IMR-90 (cell line): ENCODE measurements around the gene LAMA5. TPM values are rescaled to one million over a fixed set of nuclear protein-coding genes. Genes with fewer than 3 reads are reported as not detected.

Experiments
- ATAC-seq: fragments of 200-7000 bp; cut with Tn5 transposase; 2 replicates; pipeline ENCODE4 v1.9.1; 2020; ENCODE audit warnings: low read depth, mild to moderate bottlenecking, moderate library complexity
- BruUV-seq: library from RNA; stranded (reverse); fragments of 400-500 nt; replicated peaks from 2 replicates; lab custom pipeline; 2021; lab: Mats Ljungman, UMichigan
- CTCF ChIA-PET: fragments of 300-600 bp; formaldehyde crosslinking; extraction: SDS; loops from one replicate; lab custom pipeline; 2021; ENCODE audit warnings: antibody characterized with exemption; lab: Yijun Ruan, JAX
- POLR2A ChIA-PET: fragments of 300-600 bp; sonication (Branson Sonifier 250); formaldehyde crosslinking; loops from one replicate; lab custom pipeline; 2022; ENCODE audit warnings: antibody characterized with exemption; ENCODE audit not compliant: unreplicated experiment; lab: Charles Lee
- DNase-seq: peaks from one replicate; pipeline ENCODE4 v3.0.0; 2013
- H2AFZ ChIP-seq: replicated peaks from 2 replicates; pipeline ENCODE3; 2013; ENCODE audit warnings: low read length, mild to moderate bottlenecking; ENCODE audit not compliant: poor library complexity
- H2AK5ac ChIP-seq: 2 replicates; pipeline ENCODE4 v1.6.1; 2013; ENCODE audit warnings: low read depth, low read length, inconsistent platforms
- H2AK9ac ChIP-seq: replicated peaks from 2 replicates; pipeline ENCODE3; 2013; ENCODE audit warnings: mild to moderate bottlenecking, low read depth, low read length, moderate library complexity; ENCODE audit not compliant: poor library complexity
- H2BK120ac ChIP-seq: 2 replicates; pipeline ENCODE4 v1.6.1; 2013; ENCODE audit warnings: low read depth, low read length, inconsistent platforms
- H2BK15ac ChIP-seq: 3 replicates; pipeline ENCODE4 v1.6.1; 2013; ENCODE audit warnings: low read depth, low read length, inconsistent platforms
- H2BK20ac ChIP-seq: 2 replicates; pipeline ENCODE4 v1.6.1; 2013; ENCODE audit warnings: low read depth, mild to moderate bottlenecking, inconsistent platforms, low read length, moderate library complexity
- H2BK5ac ChIP-seq: 2 replicates; pipeline ENCODE4 v1.6.1; 2013; ENCODE audit warnings: mild to moderate bottlenecking, low read depth, low read length, inconsistent platforms; ENCODE audit not compliant: poor library complexity, severe bottlenecking
- H3K14ac ChIP-seq: replicated peaks from 2 replicates; pipeline ENCODE4 v1.6.1; 2013; ENCODE audit warnings: low read depth, low read length, inconsistent platforms
- H3K18ac ChIP-seq: 2 replicates; pipeline ENCODE4 v1.6.1; 2013; ENCODE audit warnings: low read depth, low read length, control low read depth
- H3K23ac ChIP-seq: 2 replicates; pipeline ENCODE4 v1.6.1; 2013; ENCODE audit warnings: low read depth, low read length, inconsistent platforms
- H3K27ac ChIP-seq: 2 replicates; pipeline ENCODE4 v1.5.1; 2013; ENCODE audit warnings: mild to moderate bottlenecking, control low read depth, low read length; ENCODE audit not compliant: insufficient read depth
- H3K27me3 ChIP-seq: 2 replicates; pipeline ENCODE4 v1.6.1; 2013; ENCODE audit warnings: low read length; ENCODE audit not compliant: control insufficient read depth, insufficient read depth
- H3K36me3 ChIP-seq: 2 replicates; pipeline ENCODE4 v1.6.1; 2013; ENCODE audit warnings: low read length, mixed read lengths; ENCODE audit not compliant: control insufficient read depth, insufficient read depth
- H3K4ac ChIP-seq: 2 replicates; pipeline ENCODE4 v1.6.1; 2013; ENCODE audit warnings: low read depth, low read length, inconsistent platforms
- H3K4me1 ChIP-seq: 2 replicates; pipeline ENCODE4 v1.6.1; 2013; ENCODE audit warnings: low read length, mixed read lengths; ENCODE audit not compliant: control insufficient read depth, insufficient read depth
- H3K4me2 ChIP-seq: 2 replicates; pipeline ENCODE4 v1.6.1; 2013; ENCODE audit warnings: low read depth, mild to moderate bottlenecking, control low read depth, low read length, moderate library complexity
- H3K4me3 ChIP-seq: 2 replicates; pipeline ENCODE4 v1.5.1; 2013; ENCODE audit warnings: low read depth, mild to moderate bottlenecking, control low read depth, low read length, moderate library complexity; ENCODE audit not compliant: insufficient read depth
- H3K56ac ChIP-seq: 2 replicates; pipeline ENCODE4 v1.6.1; 2013; ENCODE audit warnings: low read length, inconsistent platforms; ENCODE audit not compliant: insufficient read depth; ENCODE audit errors: extremely low read depth
- H3K79me1 ChIP-seq, 2 experiments: 2 replicates each; pipeline ENCODE4 v1.6.1; 2013; ENCODE audit warnings: low read length in 2 of 2, inconsistent platforms in 1 of 2, low read depth in 1 of 2
- H3K9ac ChIP-seq: 2 replicates; pipeline ENCODE4 v1.6.1; 2013; ENCODE audit warnings: low read depth, low read length, control low read depth
- H3K9me1 ChIP-seq: 2 replicates; pipeline ENCODE4 v1.6.1; 2013; ENCODE audit warnings: low read length, inconsistent platforms; ENCODE audit not compliant: insufficient read depth
- H3K9me3 ChIP-seq: 2 replicates; pipeline ENCODE4 v1.6.1; 2013; ENCODE audit warnings: low read length; ENCODE audit not compliant: control insufficient read depth, insufficient read depth
- H4K20me1 ChIP-seq: 2 replicates; pipeline ENCODE4 v1.6.1; 2013; ENCODE audit warnings: low read length, inconsistent platforms; ENCODE audit not compliant: insufficient read depth
- H4K5ac ChIP-seq: 2 replicates; pipeline ENCODE4 v1.6.1; 2013; ENCODE audit warnings: mild to moderate bottlenecking, low read depth, low read length, control low read depth
- H4K8ac ChIP-seq, 2 experiments: 2 replicates each; pipeline ENCODE4 v1.6.1; 2013; ENCODE audit warnings: low read depth in 2 of 2, low read length in 2 of 2, control low read depth in 1 of 2, inconsistent platforms in 1 of 2
- H4K91ac ChIP-seq: 2 replicates; pipeline ENCODE4 v1.6.1; 2013; ENCODE audit warnings: low read depth, low read length, inconsistent platforms; ENCODE audit not compliant: insufficient read depth
- BHLHE40 ChIP-seq: fragments of 150-350 bp; IDR thresholded peaks from 2 replicates; pipeline ENCODE4 v1.6.1; 2016; ENCODE audit warnings: mild to moderate bottlenecking, low read depth, low read length
- CEBPB ChIP-seq: IDR thresholded peaks from 2 replicates; pipeline ENCODE4 v1.6.1; 2012; ENCODE audit warnings: low read depth, low read length, improper control_type of control experiment
- CHD1 ChIP-seq: IDR thresholded peaks from 2 replicates; pipeline ENCODE4 v1.6.1; 2012; ENCODE audit warnings: low read depth, low read length, improper control_type of control experiment
- CTCF ChIP-seq: conservative IDR thresholded peaks from 2 replicates; pipeline ENCODE4 v1.5.1; 2012; ENCODE audit warnings: mild to moderate bottlenecking, low read depth, low read length, improper control_type of control experiment
- ELK1 ChIP-seq: fragments of 150-350 bp; IDR thresholded peaks from 2 replicates; pipeline ENCODE4 v1.6.1; 2016; ENCODE audit warnings: low read depth, mild to moderate bottlenecking, low read length, moderate library complexity, borderline replicate concordance
- FOS ChIP-seq: fragments of 150-350 bp; IDR thresholded peaks from 2 replicates; pipeline ENCODE4 v1.6.1; 2016; ENCODE audit warnings: low read depth, low read length
- MAFK ChIP-seq: IDR thresholded peaks from 2 replicates; pipeline ENCODE4 v1.6.1; 2012; ENCODE audit warnings: low read depth, low read length, improper control_type of control experiment
- MAZ ChIP-seq: IDR thresholded peaks from 2 replicates; pipeline ENCODE4 v1.6.1; 2012; ENCODE audit warnings: low read depth, mild to moderate bottlenecking, low read length, improper control_type of control experiment, moderate library complexity, borderline replicate concordance
- MXI1 ChIP-seq: IDR thresholded peaks from 2 replicates; pipeline ENCODE4 v1.6.1; 2012; ENCODE audit warnings: low read depth, mild to moderate bottlenecking, low read length, moderate library complexity, borderline replicate concordance
- NFE2L2 ChIP-seq: fragments of 150-350 bp; IDR thresholded peaks from 2 replicates; pipeline ENCODE4 v1.6.1; 2016; ENCODE audit warnings: low read depth, mild to moderate bottlenecking, low read length
- POLR2A ChIP-seq: IDR thresholded peaks from 2 replicates; pipeline ENCODE4 v1.6.1; 2012; ENCODE audit warnings: mild to moderate bottlenecking, low read depth, low read length
- RAD21 ChIP-seq: IDR thresholded peaks from 2 replicates; pipeline ENCODE4 v1.6.1; 2012; ENCODE audit warnings: low read length, improper control_type of control experiment
- RCOR1 ChIP-seq: IDR thresholded peaks from 2 replicates; pipeline ENCODE4 v1.6.1; 2012; ENCODE audit warnings: mild to moderate bottlenecking, low read length, improper control_type of control experiment; ENCODE audit not compliant: insufficient replicate concordance
- RFX5 ChIP-seq: IDR thresholded peaks from 2 replicates; pipeline ENCODE4 v1.8.0; 2012; ENCODE audit warnings: low read depth, mild to moderate bottlenecking, low read length, moderate library complexity
- SMC3 ChIP-seq: fragments of 150-350 bp; IDR thresholded peaks from 2 replicates; pipeline ENCODE4 v1.6.1; 2016; ENCODE audit warnings: low read depth, mild to moderate bottlenecking, antibody characterized with exemption, low read length, moderate library complexity
- USF2 ChIP-seq: fragments of 150-350 bp; IDR thresholded peaks from 2 replicates; pipeline ENCODE4 v1.6.1; 2017; ENCODE audit warnings: mild to moderate bottlenecking, antibody characterized with exemption, low read length, low read depth
- WGBS, 2 experiments: methylation state at CpG; one replicate each; pipeline versions ENCODE4 v1.1.5 to v1.1.7; 2013; ENCODE audit warnings: missing lambda C conversion rate in 2 of 2; ENCODE audit not compliant: insufficient read length in 1 of 2; ENCODE audit errors: extremely low coverage in 2 of 2; 5-methylcytosine and 5-hydroxymethylcytosine counted together
- dilution Hi-C: fragments of 300-500 bp; cut with HindIII; formaldehyde crosslinking; loops from one replicate; pipeline ENCODE4 v1.14.3; 2018; ENCODE audit warnings: low sequenced_read_pairs; ENCODE audit not compliant: unreplicated experiment
- in situ Hi-C: fragments of 300-500 bp; cut with MboI; formaldehyde crosslinking; loops from 3 replicates; pipeline ENCODE4 v1.14.3; 2019; ENCODE audit warnings: low sequenced_read_pairs, inconsistent platforms, mixed read lengths
- intact Hi-C: fragments of 100-400 bp; cut with micrococcal nuclease; formaldehyde crosslinking; loops from 2 replicates; pipeline ENCODE4 v1.10.0; 2022
- polyA plus RNA-seq, 3 experiments: library from polyadenylated mRNA; depleted of rRNA; stranded (reverse); fragments of >200 nt; gene quantifications; 2 replicates each; pipeline ENCODE4 v1.2.3, GENCODE V29; 2012; ENCODE audit warnings: low replicate concordance in 1 of 3
- total RNA-seq: library from RNA; depleted of rRNA; stranded (reverse); fragments of >200 nt; gene quantifications from 2 replicates; pipeline ENCODE4 v1.2.3, GENCODE V29; 2012

Gene LAMA5
- total and polyA plus RNA-seq, 2 of the 4 experiments (the other 2 are of a cell fraction) = 0.90 to 7.3 TPM

- Histone ChIP-seq H4K91ac (no peak overlapping the region), H2AFZ (no peak overlapping the region), H2BK15ac (no peak overlapping the region), H3K79me1 (peaks cover 8 to 9% of the 10 kb centered on the region in 2 experiments; a peak in 2 of 4 replicates), H3K9me3 (no peaks in the 10 kb centered on the region), H3K23ac (no peak overlapping the region), H3K4me2 (no peak overlapping the region), H4K8ac (no peak overlapping the region), H2AK9ac (no peak overlapping the region), H3K18ac (no peak overlapping the region), H3K4me1 (no peaks in the 10 kb centered on the region), H4K5ac (no peak overlapping the region), H2BK5ac (no peak overlapping the region), H3K9ac (no peak overlapping the region), H3K4me3 (no peak overlapping the region), H3K56ac (no peak overlapping the region), H3K9me1 (peaks cover 13% of the 10 kb centered on the region), H3K27ac (no peak overlapping the region), H4K20me1 (peaks cover 8% of the 10 kb centered on the region; the same call in 1 of the 2 replicates), H3K4ac (no peak overlapping the region), H3K36me3 (peaks cover 59% of the 10 kb centered on the region), H3K27me3 (no peaks in the 10 kb centered on the region), H2AK5ac (no peak overlapping the region), H2BK20ac (no peak overlapping the region), H3K14ac (no peak overlapping the region), H2BK120ac (no peak overlapping the region)
- intact Hi-C loops = no loop called here
- ChIA-PET POLR2A (no interaction called here), CTCF (no interaction called here)
- TF ChIP-seq RCOR1 = no peak
- no peak for TF ChIP-seq POLR2A
- no peak for TF ChIP-seq MXI1
- no peak for TF ChIP-seq USF2
- TF ChIP-seq ELK1 = no peak
- TF ChIP-seq FOS = no peak
- no peak for TF ChIP-seq RFX5
- no peak for TF ChIP-seq CHD1
- no peak for TF ChIP-seq CEBPB
- TF ChIP-seq SMC3 = no peak
- TF ChIP-seq MAZ = no peak
- TF ChIP-seq CTCF = no peak
- TF ChIP-seq NFE2L2 = no peak
- TF ChIP-seq RAD21 = no peak
- no peak for TF ChIP-seq BHLHE40
- no peak for TF ChIP-seq MAFK
- ATAC-seq (no peak), DNase-seq (no peak)
- dilution Hi-C loops = loop anchor here (25.0 kb wide), 1 partner anchor 110 kb away; the partner anchor contains the start of gene RPS21
- 68% methylated on average over 6 of the region's 13 CpGs; no CpG with 5 or more reads in 1 of the 2 experiments for WGBS, 2 experiments
- in situ Hi-C loops = loop anchor here (25.0 kb wide), 1 partner anchor 335 kb away; no protein-coding TSS in a partner anchor
- no TSS peak for BruUV-seq
Observed at GRCh38 chr20:62277253-62277652, 89.9 kb downstream of the LAMA5 start.
